Upper lobe of left lung (tissue), 4 donors: ENCODE results near the gene ECI1.

Experiments
- EP300 ChIP-seq, 4 donors: sonication (generic); formaldehyde crosslinking; IDR thresholded peaks; one replicate each; pipeline ENCODE4 v1.5.1; 2017; ENCODE audit warnings: antibody characterized with exemption in 4 of 4, control low read depth in 2 of 4
- POLR2A ChIP-seq, 4 donors: fragments of 450-650 bp; IDR thresholded peaks; one replicate each; pipeline ENCODE4 v1.5.1; 2016 to 2017; ENCODE audit warnings: antibody characterized with exemption in 4 of 4, mild to moderate bottlenecking in 2 of 4
- POLR2AphosphoS5 ChIP-seq, 2 donors: sonication (generic); formaldehyde crosslinking; IDR thresholded peaks; one replicate each; pipeline ENCODE4 v1.5.1; 2017; ENCODE audit warnings: antibody characterized with exemption in 2 of 2

DNA sequence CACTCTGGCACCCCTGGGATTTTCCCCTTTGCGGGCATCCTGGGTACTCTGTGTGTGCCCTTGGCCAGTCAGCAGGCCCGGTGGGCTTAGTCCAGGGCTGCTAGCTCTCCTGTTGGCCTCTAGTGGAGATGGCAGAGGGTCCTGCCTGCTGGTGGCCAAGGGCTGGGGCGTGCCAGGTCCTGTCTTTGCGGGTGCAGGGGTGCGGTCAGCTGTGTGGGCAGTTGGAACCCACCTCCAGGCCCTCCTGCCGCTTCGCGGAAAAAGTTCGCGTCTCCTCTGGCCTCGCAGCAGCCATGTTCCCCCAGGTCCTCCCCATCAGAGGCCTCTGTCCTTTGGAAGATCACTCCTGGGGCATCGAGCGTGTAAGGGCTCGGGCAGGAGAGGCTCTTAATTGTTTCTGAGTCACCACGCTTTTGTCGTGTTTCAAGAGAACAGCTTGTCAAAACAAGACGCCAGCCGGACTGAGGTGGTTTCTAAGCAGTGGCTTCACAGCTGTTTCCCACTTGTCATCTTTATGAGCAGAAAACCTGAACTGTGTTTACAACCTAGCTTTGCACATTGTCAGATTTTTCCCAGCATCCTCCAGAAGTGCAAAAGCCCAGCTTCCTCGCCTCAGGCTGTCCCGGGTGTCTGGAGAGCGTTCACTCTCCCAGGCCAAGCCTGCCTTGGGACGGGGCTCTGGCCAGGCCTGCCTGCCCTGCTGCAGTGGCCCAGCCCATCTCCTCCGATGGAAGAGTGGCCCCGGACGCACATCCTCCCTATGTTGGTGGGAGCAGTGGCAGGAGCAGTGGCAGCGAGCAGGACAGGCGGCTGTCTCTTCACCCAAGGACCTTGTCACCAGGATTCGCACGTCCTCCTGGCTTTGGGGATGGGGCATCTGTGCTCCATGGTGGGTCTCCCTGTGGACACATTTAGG lies 20.1 kb downstream of the ECI1 start:
- TF ChIP-seq POLR2AphosphoS5 (IDR thresholded peaks at IDR 0.05), result no peak
- no peak for TF ChIP-seq POLR2A (IDR thresholded peaks at IDR 0.05)
- no peak for TF ChIP-seq EP300 (IDR thresholded peaks at IDR 0.05)
